Heart right ventricle (tissue), 16 donors: ENCODE results near the gene CDH23. TPM values are rescaled to one million over a fixed set of nuclear protein-coding genes. Genes with fewer than 3 reads are reported as not detected.

Source experiments
- ATAC-seq, 8 donors: fragments of 200-7000 bp; cut with Tn5 transposase; one replicate each; pipeline ENCODE4 v1.9.1; 2020; ENCODE audit warnings: mild to moderate bottlenecking in 8 of 8, moderate library complexity in 8 of 8, moderate number of reproducible peaks in 1 of 8
- DNase-seq, 2 donors: peaks; one replicate each; pipeline ENCODE4 v3.0.0-alpha.2; 2020
- H3K27ac ChIP-seq, 10 donors: fragments of 200-600 bp; sonication (generic) in 2 of 10; one replicate each; pipeline versions ENCODE4 v1.5.0 to v1.8.0; 2020 to 2022; ENCODE audit warnings: mild to moderate bottlenecking in 3 of 10
- H3K27me3 ChIP-seq, 7 donors: fragments of 200-600 bp; one replicate each; pipeline ENCODE4 v1.8.0; 2021 to 2022; ENCODE audit warnings: mild to moderate bottlenecking in 2 of 7
- H3K36me3 ChIP-seq, 9 donors: fragments of 200-600 bp; sonication (generic) in 1 of 9; one replicate each; pipeline versions ENCODE4 v1.5.0 to v1.8.0; 2020 to 2022; ENCODE audit warnings: mild to moderate bottlenecking in 2 of 9
- H3K4me1 ChIP-seq, 9 donors: fragments of 200-600 bp; sonication (generic) in 1 of 9; one replicate each; pipeline versions ENCODE4 v1.5.0 to v1.8.0; 2020 to 2022; ENCODE audit warnings: mild to moderate bottlenecking in 4 of 9
- H3K4me3 ChIP-seq, 10 donors: fragments of 200-600 bp; sonication (generic) in 2 of 10; one replicate each; pipeline versions ENCODE4 v1.5.0 to v1.8.0; 2020 to 2022; ENCODE audit warnings: mild to moderate bottlenecking in 7 of 10, moderate library complexity in 2 of 10
- H3K9me3 ChIP-seq, 11 donors: fragments of 200-600 bp in 10 of 11; sonication (generic) in 2 of 11; one replicate each; pipeline versions ENCODE4 v1.5.0 to v1.8.0; 2013 to 2022; ENCODE audit warnings: mild to moderate bottlenecking in 2 of 11, control low read depth in 1 of 11, moderate library complexity in 1 of 11
- WGBS, 2 donors: extraction: QIAGEN DNeasy Blood & Tissue Kit; methylation state at CpG; one replicate each; pipeline ENCODE4 v1.1.7; 2013; ENCODE audit warnings: inconsistent platforms in 1 of 2; 5-methylcytosine and 5-hydroxymethylcytosine counted together
- intact Hi-C, 10 donors: fragments of 100-400 bp; cut with DNase I; formaldehyde crosslinking; loops; one replicate each; pipeline versions ENCODE4 v1.11.1 to v1.14.2; 2022
- polyA plus RNA-seq, 2 donors: library from polyadenylated mRNA; stranded (reverse); fragments of 200-250 nt; gene quantifications; one replicate each; pipeline ENCODE4 v1.2.3, GENCODE V29; 2013
- total RNA-seq, 10 donors: library from RNA; stranded (reverse); fragmentation: NEBNext Ultra II Directional in 3 of 10; extraction: Animal tissue kit (Norgen Biotek cat#: 25700) in 3 of 10; gene quantifications; one replicate each; pipeline versions ENCODE4 v1.2.1 to v1.2.4, GENCODE V29; 2021 to 2023
- TF ChIP-seq, protein P1 (sequence below), 9 donors: fragments of 200-600 bp; sonication (generic) in 2 of 9; IDR thresholded peaks; one replicate each; pipeline versions ENCODE4 v1.5.0 to v1.8.0; 2021 to 2022; ENCODE audit warnings: antibody characterized with exemption in 9 of 9, mild to moderate bottlenecking in 5 of 9, moderate library complexity in 1 of 9
- donor health status: Arrhythmogenic right ventricular cardiomyopathy.
- donor health status: ischemic (EF 13 %, LVEDD 7.1; RV severe dilation, severe dysfunction).
- donor health status: healthy with polysubstance abuse.
- donor health status: DM: no; HTN: yes; CAD: no.
- donor health status: DM: no; HTN: no; CAD: no.
- donor health status: ischemic (EF 25% LVEDD 6.9; RV normal size, moderate dysfunction).
- donor health status: ischemic (EF 25% LVEDD 5.7; RV mildly dilated, moderate dysfunction).
- donor health status: healthy.
- donor health status: DM: yes; HTN: yes; CAD: no.
- donor health status: Ischemic cardiomyopathy.
- donor health status: ischemic (EF 35%, LVEDD 5.7; RV mildly dilated, moderate dysfunction).
- donor health status: nonischemic (EF 11% LVEDD 7.7; RV severe dilation, severe dysfunction).
- donor health status: DM: yes; HTN: yes; CAD: no.
- donor health status: PGD.
- donor health status: ischemic (EF 29% LVEDD 5.4; RV normal size, mild dysfunction).
- donor health status: nonischemic (EF 23%, LVEDD 6.1; RV moderate dilation, normal function).

CDH23 gene
- total and polyA plus RNA-seq, 12 donors, result 1.1 to 7.7 (median 4.6) TPM

DNA sequence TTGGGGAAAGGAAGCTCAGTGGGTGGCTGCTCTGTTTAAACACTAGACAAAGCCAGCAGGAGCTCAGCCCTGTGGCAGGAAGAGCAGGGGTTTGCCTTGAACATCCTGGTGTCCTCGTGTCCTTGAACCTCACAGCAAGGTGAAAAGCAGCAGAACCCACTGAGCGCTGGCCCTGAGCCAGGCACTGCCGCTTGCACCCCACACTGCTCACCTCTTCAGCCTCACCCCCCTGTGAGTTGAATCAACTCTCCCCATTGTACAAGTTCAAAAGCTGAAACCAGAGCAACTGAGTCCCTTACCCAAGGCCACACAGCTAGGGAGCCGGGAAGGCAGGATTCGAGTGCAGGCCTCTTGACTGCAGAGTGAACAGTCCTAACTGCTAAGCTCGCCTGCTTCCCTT is 45.6 kb upstream of the CDH23 start:
- Histone ChIP-seq H3K4me1 (peaks cover 0 to 12% (median 0%) of the 10 kb centered on the region in 9 donors), H3K9me3 (no peaks in the 10 kb centered on the region), H3K27ac (no peak overlapping the region), H3K27me3 (no peaks in the 10 kb centered on the region), H3K4me3 (no peak overlapping the region), H3K36me3 (peaks cover 0 to 18% (median 0%) of the 10 kb centered on the region in 9 donors)
- intact Hi-C loops, result no loop called here
- TF ChIP-seq, protein P1, sequence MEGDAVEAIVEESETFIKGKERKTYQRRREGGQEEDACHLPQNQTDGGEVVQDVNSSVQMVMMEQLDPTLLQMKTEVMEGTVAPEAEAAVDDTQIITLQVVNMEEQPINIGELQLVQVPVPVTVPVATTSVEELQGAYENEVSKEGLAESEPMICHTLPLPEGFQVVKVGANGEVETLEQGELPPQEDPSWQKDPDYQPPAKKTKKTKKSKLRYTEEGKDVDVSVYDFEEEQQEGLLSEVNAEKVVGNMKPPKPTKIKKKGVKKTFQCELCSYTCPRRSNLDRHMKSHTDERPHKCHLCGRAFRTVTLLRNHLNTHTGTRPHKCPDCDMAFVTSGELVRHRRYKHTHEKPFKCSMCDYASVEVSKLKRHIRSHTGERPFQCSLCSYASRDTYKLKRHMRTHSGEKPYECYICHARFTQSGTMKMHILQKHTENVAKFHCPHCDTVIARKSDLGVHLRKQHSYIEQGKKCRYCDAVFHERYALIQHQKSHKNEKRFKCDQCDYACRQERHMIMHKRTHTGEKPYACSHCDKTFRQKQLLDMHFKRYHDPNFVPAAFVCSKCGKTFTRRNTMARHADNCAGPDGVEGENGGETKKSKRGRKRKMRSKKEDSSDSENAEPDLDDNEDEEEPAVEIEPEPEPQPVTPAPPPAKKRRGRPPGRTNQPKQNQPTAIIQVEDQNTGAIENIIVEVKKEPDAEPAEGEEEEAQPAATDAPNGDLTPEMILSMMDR (IDR thresholded peaks at IDR 0.05), result no peak
- WGBS, 2 donors, result 91 to 93% methylated on average over 6 of the region's 6 CpGs
- DNase-seq, result no peak
- no peak for ATAC-seq

DNA sequence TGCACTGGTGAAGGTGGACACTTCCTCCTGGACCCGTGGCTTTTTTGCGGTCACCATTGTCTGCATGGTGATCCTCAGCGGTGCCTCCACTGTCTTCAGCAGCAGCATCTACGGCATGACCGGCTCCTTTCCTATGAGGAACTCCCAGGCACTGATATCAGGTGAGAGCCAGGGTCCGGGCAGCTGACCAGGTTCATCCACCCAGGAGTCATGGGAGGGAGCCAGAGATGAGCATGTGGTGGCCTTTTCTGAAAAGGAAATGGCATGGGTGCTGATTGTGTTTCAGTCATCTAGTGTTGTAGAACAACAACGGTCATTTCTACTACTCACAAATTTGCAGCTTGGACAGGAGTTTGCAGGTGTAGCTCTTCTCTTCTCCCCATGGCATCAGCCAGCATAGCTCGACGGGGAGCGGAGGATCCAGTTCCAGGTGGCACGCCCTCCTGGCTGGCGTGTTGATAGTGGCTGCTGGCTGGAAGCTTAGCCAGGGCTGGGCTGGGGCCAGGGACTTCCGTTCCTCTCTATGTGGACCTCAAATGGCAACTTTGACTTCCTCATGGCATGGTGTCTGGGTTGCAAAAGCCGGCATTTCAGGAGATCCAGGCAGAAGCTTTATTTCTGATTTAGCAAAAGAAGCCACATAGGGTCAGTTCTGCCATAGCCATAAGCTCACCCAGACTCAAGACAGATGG is 44.9 kb upstream of the CDH23 start:
- DNase-seq (peak; percentile 22 to 48), ATAC-seq (peak in 6 of 8 donors; percentile 52 to 78 (median 74))
- Histone ChIP-seq H3K9me3 (no peaks in the 10 kb centered on the region), H3K4me1 (peaks cover 0 to 12% (median 0%) of the 10 kb centered on the region in 9 donors), H3K27me3 (no peaks in the 10 kb centered on the region), H3K4me3 (no peak overlapping the region), H3K36me3 (peaks cover 0 to 25% (median 0%) of the 10 kb centered on the region in 9 donors), H3K27ac (no peak overlapping the region)
- TF ChIP-seq, protein P1 (IDR thresholded peaks at IDR 0.05), result no peak
- intact Hi-C loops, result no loop called here
- 80 to 85% methylated on average over 14 of the region's 14 CpGs for WGBS, 2 donors

DNA sequence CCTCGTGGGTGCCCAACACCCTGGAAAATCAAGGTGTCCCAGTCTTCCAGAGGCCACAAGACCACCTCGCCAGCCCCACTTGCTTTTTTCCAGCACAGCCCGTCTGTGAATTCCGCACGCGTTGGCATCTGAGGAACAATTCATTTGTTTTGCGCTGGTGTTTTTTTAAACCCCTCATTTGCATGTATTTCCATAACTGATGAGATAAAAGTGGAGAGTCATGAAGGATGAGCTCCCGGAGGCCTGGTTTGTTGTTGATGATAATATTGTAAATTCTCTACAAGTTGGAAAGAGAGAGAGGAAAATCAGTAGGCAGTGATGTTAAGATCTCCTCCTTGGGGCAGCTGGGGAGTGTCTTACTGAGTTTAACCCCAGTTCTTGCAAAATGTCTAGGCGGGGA is 43.1 kb upstream of the CDH23 start:
- no peak for DNase-seq
- TF ChIP-seq, protein P1 (IDR thresholded peaks at IDR 0.05), result no peak
- Histone ChIP-seq H3K4me3 (no peak overlapping the region), H3K9me3 (no peaks in the 10 kb centered on the region), H3K4me1 (peaks cover 0 to 26% (median 0%) of the 10 kb centered on the region in 9 donors), H3K27ac (no peak overlapping the region), H3K36me3 (peaks cover 0 to 42% (median 0%) of the 10 kb centered on the region in 9 donors), H3K27me3 (no peaks in the 10 kb centered on the region)
- no peak for ATAC-seq
- intact Hi-C loops, result no loop called here
- WGBS, 2 donors, result 72 to 81% methylated on average over 9 of the region's 9 CpGs

DNA sequence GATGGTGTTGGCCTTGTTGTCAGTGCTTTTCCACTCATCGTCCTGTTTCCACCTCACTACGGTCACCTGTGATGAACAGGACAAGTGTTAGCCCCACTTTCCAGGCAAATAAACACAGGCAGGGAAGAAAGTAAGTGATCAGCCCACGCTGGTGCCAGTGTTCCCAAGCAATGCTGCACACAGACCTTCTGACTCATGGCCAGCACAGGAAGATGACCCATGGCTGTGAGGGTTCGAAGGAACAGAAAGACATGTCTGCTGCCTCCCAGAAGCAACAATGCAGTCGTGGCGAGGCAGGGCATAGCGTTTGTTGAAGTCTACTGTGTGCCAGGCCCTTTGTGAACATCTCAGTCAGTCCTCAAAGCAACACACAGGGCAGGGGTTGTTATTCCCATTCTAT is 41.9 kb upstream of the CDH23 start:
- no peak overlapping the region for H3K27ac ChIP-seq
- H3K4me1 ChIP-seq, result peaks cover 0 to 37% (median 0%) of the 10 kb centered on the region in 9 donors
- ATAC-seq, result no peak
- no peaks in the 10 kb centered on the region for H3K9me3 ChIP-seq
- H3K27me3 ChIP-seq, result no peaks in the 10 kb centered on the region
- TF ChIP-seq, protein P1 (IDR thresholded peaks at IDR 0.05), result no peak
- no peak overlapping the region for H3K4me3 ChIP-seq
- WGBS, 2 donors, result 86 to 90% methylated on average over 7 of the region's 7 CpGs
- H3K36me3 ChIP-seq, result peaks cover 0 to 42% (median 0%) of the 10 kb centered on the region in 9 donors
- DNase-seq, result no peak
- intact Hi-C loops, result no loop called here
